Astrocyte of the cerebellum (primary cell): ENCODE results near the gene PLD1.
A peak's percentile ranks its signal among the peaks of the same experiment; 100 is the strongest.

Source experiments
- DNase-seq: peaks from one replicate; pipeline ENCODE4 v3.0.0-alpha.2; 2011; ENCODE audit warnings: low read depth
- H3K4me3 ChIP-seq: 2 replicates; pipeline ENCODE4 v1.5.1; 2011; ENCODE audit warnings: mild to moderate bottlenecking, low read depth, low read length, moderate library complexity
- in situ Hi-C: cut with HindIII; loops from 2 replicates; pipeline ENCODE4 v1.10.0; 2017; ENCODE audit warnings: low sequenced_read_pairs
- TF ChIP-seq, protein P1 (sequence below): IDR thresholded peaks from 2 replicates; pipeline ENCODE4 v1.5.1; 2012; ENCODE audit warnings: low read length, low read depth, moderate library complexity, mild to moderate bottlenecking; ENCODE audit errors: missing control alignments

Gene PLD1

GRCh38 chr3:171811913-171812335 is 1.6 kb upstream of the PLD1 start:
- H3K4me3 ChIP-seq: no peak overlapping the region
- in situ Hi-C loops: no loop called here
- DNase-seq: no peak
- TF ChIP-seq, protein P1, sequence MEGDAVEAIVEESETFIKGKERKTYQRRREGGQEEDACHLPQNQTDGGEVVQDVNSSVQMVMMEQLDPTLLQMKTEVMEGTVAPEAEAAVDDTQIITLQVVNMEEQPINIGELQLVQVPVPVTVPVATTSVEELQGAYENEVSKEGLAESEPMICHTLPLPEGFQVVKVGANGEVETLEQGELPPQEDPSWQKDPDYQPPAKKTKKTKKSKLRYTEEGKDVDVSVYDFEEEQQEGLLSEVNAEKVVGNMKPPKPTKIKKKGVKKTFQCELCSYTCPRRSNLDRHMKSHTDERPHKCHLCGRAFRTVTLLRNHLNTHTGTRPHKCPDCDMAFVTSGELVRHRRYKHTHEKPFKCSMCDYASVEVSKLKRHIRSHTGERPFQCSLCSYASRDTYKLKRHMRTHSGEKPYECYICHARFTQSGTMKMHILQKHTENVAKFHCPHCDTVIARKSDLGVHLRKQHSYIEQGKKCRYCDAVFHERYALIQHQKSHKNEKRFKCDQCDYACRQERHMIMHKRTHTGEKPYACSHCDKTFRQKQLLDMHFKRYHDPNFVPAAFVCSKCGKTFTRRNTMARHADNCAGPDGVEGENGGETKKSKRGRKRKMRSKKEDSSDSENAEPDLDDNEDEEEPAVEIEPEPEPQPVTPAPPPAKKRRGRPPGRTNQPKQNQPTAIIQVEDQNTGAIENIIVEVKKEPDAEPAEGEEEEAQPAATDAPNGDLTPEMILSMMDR: no peak

DNA sequence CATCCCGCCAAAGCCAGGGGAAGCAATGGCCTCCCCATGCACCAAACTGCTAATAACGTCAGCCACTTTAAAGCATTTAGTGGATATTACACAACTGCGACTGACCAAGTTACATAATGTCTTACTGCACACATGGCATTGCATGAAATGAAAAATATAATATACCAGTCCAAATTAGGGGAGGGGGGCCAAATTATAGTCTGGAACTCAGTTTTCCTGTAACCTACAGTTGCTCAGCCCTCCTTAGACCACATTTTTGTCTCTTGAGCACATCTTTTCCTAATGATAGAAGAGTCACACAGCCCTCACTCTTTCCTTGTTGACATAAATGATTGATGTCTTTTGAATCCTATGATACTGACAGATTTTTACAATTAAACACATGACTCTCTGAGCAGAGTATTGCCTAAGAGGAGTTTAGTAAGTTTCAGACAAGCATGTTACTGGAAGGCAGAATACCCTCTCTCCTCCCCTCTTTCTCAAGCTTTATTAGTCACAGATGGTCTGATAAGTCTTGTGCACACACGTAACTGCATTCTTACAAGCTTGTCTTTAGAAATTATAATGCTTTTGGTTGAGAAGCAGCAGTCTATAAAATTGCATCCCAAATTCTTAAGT is 1.1 kb upstream of the PLD1 start:
- TF ChIP-seq, protein P1: no peak
- no peak overlapping the region for H3K4me3 ChIP-seq
- in situ Hi-C loops: no loop called here
- no peak for DNase-seq

GRCh38 chr3:171810629-171811294 is 479 bp upstream of the PLD1 start:
- DNase-seq: no peak
- TF ChIP-seq, protein P1: no peak
- H3K4me3 ChIP-seq: peak overlapping the region; percentile 59
- in situ Hi-C loops: no loop called here

GRCh38 chr3:171809611-171809860 is 747 bp downstream of the PLD1 start:
- DNase-seq: no peak
- peak overlapping the region; percentile 59 for H3K4me3 ChIP-seq
- TF ChIP-seq, protein P1: no peak
- in situ Hi-C loops: no loop called here

DNA sequence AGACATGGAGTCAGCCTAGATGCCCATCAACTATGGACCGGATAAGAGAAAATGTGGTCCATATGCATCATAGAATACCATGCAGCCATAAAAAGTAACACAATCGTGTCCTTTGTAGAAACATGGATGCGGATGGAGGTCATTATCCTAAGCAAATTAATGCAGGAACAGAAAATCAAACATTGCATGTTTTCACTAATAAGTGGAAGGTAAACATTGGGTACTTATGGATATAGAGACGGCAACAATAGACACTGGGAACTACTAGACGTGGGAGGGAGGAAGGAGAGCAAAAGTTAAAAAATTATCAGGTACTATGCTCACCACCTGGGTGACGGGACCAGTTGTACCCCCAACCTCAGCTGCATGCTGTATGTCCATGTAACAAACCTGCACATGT is 2.5 kb downstream of the PLD1 start:
- TF ChIP-seq, protein P1: no peak
- DNase-seq: no peak
- no peak overlapping the region for H3K4me3 ChIP-seq
- in situ Hi-C loops: no loop called here

GRCh38 chr3:171807129-171807675 is 3.1 kb downstream of the PLD1 start:
- TF ChIP-seq, protein P1: no peak
- no peak overlapping the region for H3K4me3 ChIP-seq
- in situ Hi-C loops: no loop called here
- DNase-seq: no peak
